ACC112 (cell line): Measurements from ENCODE around the gene ELOVL6.

Source experiments
- H2AFZ ChIP-seq: fragments of 200-600 bp; sonication (generic); one replicate; pipeline ENCODE4 v1.6.0; 2017; ENCODE audit warnings: antibody characterized with exemption, low read length; ENCODE audit not compliant: unreplicated experiment
- H3K27ac ChIP-seq: fragments of 200-600 bp; sonication (generic); 2 replicates; pipeline ENCODE4 v1.5.1; 2014; ENCODE audit warnings: low read depth, mild to moderate bottlenecking, antibody characterized with exemption, low read length, moderate library complexity
- H3K27me3 ChIP-seq: fragments of 200-600 bp; sonication (generic); 2 replicates; pipeline ENCODE4 v1.6.1; 2014; ENCODE audit warnings: mild to moderate bottlenecking, antibody characterized with exemption, low read length, moderate library complexity, mixed read lengths; ENCODE audit not compliant: insufficient read depth
- H3K36me3 ChIP-seq: fragments of 200-600 bp; sonication (generic); 2 replicates; pipeline ENCODE4 v1.6.1; 2016; ENCODE audit warnings: mild to moderate bottlenecking, antibody characterized with exemption, low read length, moderate library complexity, mixed read lengths; ENCODE audit not compliant: insufficient read depth
- H3K4me1 ChIP-seq: fragments of 200-600 bp; sonication (generic); one replicate; pipeline ENCODE4 v1.6.1; 2016; ENCODE audit warnings: low read length, mixed read lengths; ENCODE audit not compliant: insufficient read depth, unreplicated experiment, control insufficient read depth
- H3K4me3 ChIP-seq: fragments of 200-600 bp; sonication (generic); 2 replicates; pipeline ENCODE4 v1.5.1; 2014; ENCODE audit warnings: mild to moderate bottlenecking, low read depth, low read length
- H3K79me2 ChIP-seq: fragments of 200-600 bp; sonication (generic); one replicate; pipeline ENCODE4 v1.6.0; 2016; ENCODE audit warnings: low read length; ENCODE audit not compliant: control insufficient read depth, unreplicated experiment, insufficient read depth

The ELOVL6 gene

GRCh38 chr4:110128472-110128919, 69.9 kb downstream of the ELOVL6 start:
- H3K79me2 ChIP-seq, result no peaks in the 10 kb centered on the region
- no peak overlapping the region for H2AFZ ChIP-seq
- no peaks in the 10 kb centered on the region for H3K27me3 ChIP-seq
- H3K36me3 ChIP-seq, result 0 out of 2 replicates have a peak, but pooled peaks cover 4% of the 10 kb centered on the region
- H3K4me3 ChIP-seq, result no peak overlapping the region
- no peaks in the 10 kb centered on the region for H3K4me1 ChIP-seq
- H3K27ac ChIP-seq, result no peak overlapping the region

- Histone ChIP-seq H3K27ac (no peak overlapping the region), H3K27me3 (no peaks in the 10 kb centered on the region), H2AFZ (no peak overlapping the region), H3K36me3 (0 out of 2 replicates have a peak, but pooled peaks cover 4% of the 10 kb centered on the region), H3K4me3 (no peak overlapping the region), H3K79me2 (no peaks in the 10 kb centered on the region), H3K4me1 (no peaks in the 10 kb centered on the region)
Measured at GRCh38 chr4:110128029-110128428, 70.4 kb downstream of the ELOVL6 start.

- H3K4me1 ChIP-seq, result peaks cover 8% of the 10 kb centered on the region
- H3K4me3 ChIP-seq, result no peak overlapping the region
- peaks cover 2% of the 10 kb centered on the region for H3K79me2 ChIP-seq
- H3K27me3 ChIP-seq, result no peaks in the 10 kb centered on the region
- H2AFZ ChIP-seq, result no peak overlapping the region
- 0 out of 2 replicates have a peak, but pooled peaks cover 4% of the 10 kb centered on the region for H3K36me3 ChIP-seq
- H3K27ac ChIP-seq, result no peak overlapping the region
Measured at GRCh38 chr4:110124711-110125110, 73.7 kb downstream of the ELOVL6 start.

GRCh38 chr4:110122201-110122600, 76.2 kb downstream of the ELOVL6 start:
- H3K79me2 ChIP-seq, result peaks cover 4% of the 10 kb centered on the region
- no peak overlapping the region for H2AFZ ChIP-seq
- no peak overlapping the region for H3K27ac ChIP-seq
- peaks cover 14% of the 10 kb centered on the region for H3K4me1 ChIP-seq
- H3K27me3 ChIP-seq, result no peaks in the 10 kb centered on the region
- 0 out of 2 replicates have a peak, but pooled peaks cover 4% of the 10 kb centered on the region for H3K36me3 ChIP-seq
- no peak overlapping the region for H3K4me3 ChIP-seq

GRCh38 chr4:110120506-110120905, 77.9 kb downstream of the ELOVL6 start:
- Histone ChIP-seq H3K27me3 (no peaks in the 10 kb centered on the region), H3K4me1 (peaks cover 14% of the 10 kb centered on the region), H3K79me2 (peaks cover 4% of the 10 kb centered on the region), H3K27ac (no peak overlapping the region), H3K36me3 (no peaks in the 10 kb centered on the region), H2AFZ (no peak overlapping the region), H3K4me3 (no peak overlapping the region)

GRCh38 chr4:110119880-110120279, 78.5 kb downstream of the ELOVL6 start:
- Histone ChIP-seq H3K27me3 (no peaks in the 10 kb centered on the region), H3K4me1 (peaks cover 14% of the 10 kb centered on the region), H3K36me3 (no peaks in the 10 kb centered on the region), H3K4me3 (peak overlapping the region; percentile 62), H3K79me2 (peaks cover 4% of the 10 kb centered on the region), H3K27ac (peak overlapping the region; percentile 50), H2AFZ (no peak overlapping the region)

GRCh38 chr4:110119337-110119736, 79.1 kb downstream of the ELOVL6 start:
- Histone ChIP-seq H3K27me3 (no peaks in the 10 kb centered on the region), H3K4me3 (peak overlapping the region; percentile 62), H3K36me3 (no peaks in the 10 kb centered on the region), H3K4me1 (peaks cover 14% of the 10 kb centered on the region), H2AFZ (peak overlapping the region; percentile 26), H3K79me2 (peaks cover 4% of the 10 kb centered on the region), H3K27ac (peak overlapping the region; percentile 50)

- Histone ChIP-seq H3K36me3 (no peaks in the 10 kb centered on the region), H3K4me1 (peaks cover 16% of the 10 kb centered on the region), H3K27me3 (no peaks in the 10 kb centered on the region), H3K27ac (no peak overlapping the region), H3K4me3 (no peak overlapping the region), H2AFZ (no peak overlapping the region), H3K79me2 (no peaks in the 10 kb centered on the region)
Measured at GRCh38 chr4:110112056-110112455, 86.4 kb downstream of the ELOVL6 start.

- H3K27me3 ChIP-seq, result no peaks in the 10 kb centered on the region
- H3K79me2 ChIP-seq, result peaks cover 5% of the 10 kb centered on the region
- H2AFZ ChIP-seq, result no peak overlapping the region
- no peaks in the 10 kb centered on the region for H3K36me3 ChIP-seq
- H3K4me1 ChIP-seq, result peaks cover 27% of the 10 kb centered on the region
- H3K27ac ChIP-seq, result no peak overlapping the region
- no peak overlapping the region for H3K4me3 ChIP-seq
Measured at GRCh38 chr4:110109455-110109854, 89.0 kb downstream of the ELOVL6 start.

GRCh38 chr4:110108960-110109359, 89.5 kb downstream of the ELOVL6 start:
- no peak overlapping the region for H3K4me3 ChIP-seq
- no peaks in the 10 kb centered on the region for H3K36me3 ChIP-seq
- no peak overlapping the region for H2AFZ ChIP-seq
- no peaks in the 10 kb centered on the region for H3K27me3 ChIP-seq
- H3K79me2 ChIP-seq, result peaks cover 5% of the 10 kb centered on the region
- H3K27ac ChIP-seq, result no peak overlapping the region
- H3K4me1 ChIP-seq, result peaks cover 27% of the 10 kb centered on the region

GRCh38 chr4:110108422-110108821, 90.0 kb downstream of the ELOVL6 start:
- Histone ChIP-seq H3K4me3 (no peak overlapping the region), H3K27ac (peak overlapping the region; percentile 94), H3K4me1 (peaks cover 33% of the 10 kb centered on the region), H3K79me2 (peaks cover 5% of the 10 kb centered on the region), H3K36me3 (no peaks in the 10 kb centered on the region), H2AFZ (no peak overlapping the region), H3K27me3 (no peaks in the 10 kb centered on the region)
